Naive thymus-derived CD4-positive, alpha-beta T cell (primary cell): ENCODE measurements around the gene CUL3. TPM values are rescaled to one million over a fixed set of nuclear protein-coding genes. Genes with fewer than 3 reads are reported as not detected.

ENCODE experiments used
- ATAC-seq: fragments of 150-1000 bp; cut with Tn5 transposase; 2 replicates; pipeline ENCODE4 v1.10.0; 2021; ENCODE audit warnings: mild to moderate bottlenecking, moderate library complexity
- CTCF ChIA-PET: fragments of 350-600 bp; sonication (Branson Sonifier 250); formaldehyde crosslinking; loops from one replicate; lab custom pipeline; 2021; ENCODE audit warnings: antibody characterized with exemption; lab: Charles Lee
- POLR2A ChIA-PET: fragments of 350-600 bp; sonication (Branson Sonifier 250); formaldehyde crosslinking; loops from one replicate; lab custom pipeline; 2021; ENCODE audit warnings: antibody characterized with exemption, inconsistent platforms; lab: Charles Lee
- DNase-seq, 9 donors: peaks; one replicate each; pipeline versions ENCODE4 v3.0.0 to v3.0.0-alpha.2; 2020 to 2022; ENCODE audit warnings: mixed read lengths in 1 of 9
- H3K27ac ChIP-seq: one replicate; pipeline ENCODE4 v1.7.0; 2013; ENCODE audit warnings: mild to moderate bottlenecking, low read depth, low read length, moderate library complexity
- H3K27me3 ChIP-seq, 2 donors: one replicate each; pipeline ENCODE4 v1.7.0; 2013; ENCODE audit warnings: low read length in 2 of 2, mild to moderate bottlenecking in 2 of 2, moderate library complexity in 2 of 2; ENCODE audit not compliant: control insufficient read depth in 2 of 2, insufficient read depth in 2 of 2
- H3K36me3 ChIP-seq, 3 experiments: 1 replicate in 2 of 3; 2 replicates in 1 of 3; pipeline ENCODE4 v1.7.0; 2013; ENCODE audit warnings: low read length in 3 of 3, mild to moderate bottlenecking in 3 of 3, moderate library complexity in 1 of 3; ENCODE audit not compliant: insufficient read depth in 3 of 3, control insufficient read depth in 2 of 3
- H3K4me1 ChIP-seq, 2 donors: one replicate each; pipeline ENCODE4 v1.7.0; 2013; ENCODE audit warnings: low read length in 2 of 2, mild to moderate bottlenecking in 2 of 2, moderate library complexity in 1 of 2; ENCODE audit not compliant: control insufficient read depth in 2 of 2, insufficient read depth in 2 of 2
- H3K4me3 ChIP-seq: 2 replicates; pipeline ENCODE4 v1.7.0; 2013; ENCODE audit warnings: mild to moderate bottlenecking, low read length
- H3K9me3 ChIP-seq, 3 experiments: 1 replicate in 2 of 3; 2 replicates in 1 of 3; pipeline ENCODE4 v1.7.0; 2013; ENCODE audit warnings: low read length in 3 of 3; ENCODE audit not compliant: control insufficient read depth in 2 of 3
- H3K27ac Mint-ChIP-seq, 9 donors: one replicate each; pipeline ENCODE4 v1.8.0; 2020 to 2022; ENCODE audit warnings: mixed read lengths in 9 of 9, mild to moderate bottlenecking in 8 of 9, moderate library complexity in 5 of 9, inconsistent platforms in 2 of 9
- H3K27me3 Mint-ChIP-seq, 5 donors: one replicate each; pipeline ENCODE4 v1.8.0; 2021 to 2022; ENCODE audit warnings: mixed read lengths in 5 of 5, mild to moderate bottlenecking in 1 of 5
- H3K36me3 Mint-ChIP-seq, 5 donors: one replicate each; pipeline ENCODE4 v1.8.0; 2020 to 2022; ENCODE audit warnings: mixed read lengths in 5 of 5, mild to moderate bottlenecking in 3 of 5, inconsistent platforms in 1 of 5
- H3K4me1 Mint-ChIP-seq, 7 donors: one replicate each; pipeline ENCODE4 v1.8.0; 2020 to 2022; ENCODE audit warnings: mixed read lengths in 7 of 7, mild to moderate bottlenecking in 3 of 7, inconsistent platforms in 1 of 7
- H3K4me3 Mint-ChIP-seq, 10 donors: one replicate each; pipeline ENCODE4 v1.8.0; 2020 to 2022; ENCODE audit warnings: mild to moderate bottlenecking in 10 of 10, mixed read lengths in 10 of 10, moderate library complexity in 6 of 10, inconsistent platforms in 2 of 10
- H3K9me3 Mint-ChIP-seq, 11 donors: one replicate each; pipeline ENCODE4 v1.8.0; 2020 to 2022; ENCODE audit warnings: mixed read lengths in 11 of 11, mild to moderate bottlenecking in 4 of 11, inconsistent platforms in 1 of 11, moderate library complexity in 1 of 11
- intact Hi-C, 2 donors: fragments of 100-400 bp; cut with micrococcal nuclease; formaldehyde crosslinking; loops; one replicate each; pipeline ENCODE4 v1.15.1; 2023
- polyA plus RNA-seq, 2 donors: library from polyadenylated mRNA; unstranded; fragments of 300-500 nt; fragmentation: Illumina TruSeq; gene quantifications; one replicate each; pipeline ENCODE4 v1.2.3, GENCODE V29; 2021
- total RNA-seq, 6 experiments: library from RNA in 5 of 6; stranded (reverse) in 5 of 6; gene quantifications; 1 replicate in 5 of 6; 2 replicates in 1 of 6; pipeline ENCODE4 v1.2.3 and lab custom pipeline; 2021 to 2026

CUL3 gene
- total and polyA plus RNA-seq, 7 experiments from 2014 or later = 21.4 to 97.0 (median 84.3) TPM

DNA sequence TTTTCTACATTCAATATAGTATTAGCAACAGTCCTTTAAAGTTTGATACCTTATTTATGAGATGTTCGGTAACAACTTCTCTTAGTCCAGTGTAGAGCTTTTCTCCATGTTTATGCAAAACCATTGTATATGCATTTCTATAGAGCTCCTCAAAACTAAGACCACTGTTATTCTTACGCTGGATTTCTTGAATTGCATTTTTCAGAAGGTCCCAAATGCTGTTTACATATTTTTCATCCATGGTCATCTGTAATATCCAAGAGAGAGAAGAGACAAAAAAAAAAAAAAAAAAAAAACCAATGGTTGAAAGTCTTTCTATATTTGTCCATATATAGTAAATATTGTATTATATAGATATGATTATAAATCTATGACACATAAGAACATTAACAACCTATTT lies 27.6 kb downstream of the CUL3 start:
- ATAC-seq (no peak), DNase-seq (no peak)
- peak overlapping the region in 1 of 10 donors; percentile 30 for H3K4me3 Mint-ChIP-seq
- peaks cover 10 to 50% (median 33%) of the 10 kb centered on the region in 7 donors for H3K4me1 Mint-ChIP-seq
- ChIA-PET CTCF (no interaction called here), POLR2A (no interaction called here)
- intact Hi-C loops = no loop called here
- Histone ChIP-seq H3K27me3 (no peaks in the 10 kb centered on the region), H3K4me3 (no peak overlapping the region), H3K27ac (no peak overlapping the region), H3K36me3 (peaks cover 0 to 5% (median 0%) of the 10 kb centered on the region in 3 experiments), H3K4me1 (peaks cover 14 to 18% of the 10 kb centered on the region in 2 donors), H3K9me3 (no peaks in the 10 kb centered on the region)
- H3K9me3 Mint-ChIP-seq = no peaks in the 10 kb centered on the region
- no peak overlapping the region for H3K27ac Mint-ChIP-seq
- no peaks in the 10 kb centered on the region for H3K27me3 Mint-ChIP-seq
- H3K36me3 Mint-ChIP-seq = peaks cover 0 to 37% (median 27%) of the 10 kb centered on the region in 5 donors

DNA sequence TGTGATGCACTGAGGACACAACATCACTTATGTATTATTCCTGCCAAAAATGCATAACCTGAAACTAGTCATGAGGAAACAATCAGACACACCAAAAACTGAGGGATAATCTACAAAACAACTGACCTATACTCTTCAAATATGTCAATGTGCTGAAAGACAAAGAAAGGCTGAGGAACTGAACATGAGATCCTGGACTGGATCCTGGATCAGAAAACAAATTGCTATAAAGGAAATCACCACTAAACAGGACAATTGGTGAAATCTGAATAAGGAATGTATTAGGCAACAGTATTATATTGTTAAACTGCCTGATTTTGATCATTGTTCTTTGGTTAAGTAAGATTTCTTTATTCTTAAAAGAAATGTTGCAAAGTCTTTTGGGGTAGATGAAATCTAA lies 28.8 kb downstream of the CUL3 start:
- Histone ChIP-seq H3K27me3 (no peaks in the 10 kb centered on the region), H3K36me3 (peaks cover 0 to 5% (median 0%) of the 10 kb centered on the region in 3 experiments), H3K9me3 (no peaks in the 10 kb centered on the region), H3K4me1 (peaks cover 4 to 6% of the 10 kb centered on the region in 2 donors), H3K27ac (no peak overlapping the region), H3K4me3 (no peak overlapping the region)
- Mint-ChIP-seq H3K27me3 (no peaks in the 10 kb centered on the region), H3K36me3 (peaks cover 0 to 45% (median 31%) of the 10 kb centered on the region in 5 donors), H3K4me3 (peak overlapping the region in 1 of 10 donors; percentile 7), H3K27ac (peak overlapping the region in 3 of 9 donors; percentile 5 to 41 (median 14)), H3K9me3 (no peaks in the 10 kb centered on the region), H3K4me1 (peaks cover 10 to 58% (median 45%) of the 10 kb centered on the region in 7 donors)
- DNase-seq (no peak), ATAC-seq (no peak)
- POLR2A ChIA-PET = no interaction called here
- intact Hi-C loops = no loop called here
- CTCF ChIA-PET = no interaction called here

DNA sequence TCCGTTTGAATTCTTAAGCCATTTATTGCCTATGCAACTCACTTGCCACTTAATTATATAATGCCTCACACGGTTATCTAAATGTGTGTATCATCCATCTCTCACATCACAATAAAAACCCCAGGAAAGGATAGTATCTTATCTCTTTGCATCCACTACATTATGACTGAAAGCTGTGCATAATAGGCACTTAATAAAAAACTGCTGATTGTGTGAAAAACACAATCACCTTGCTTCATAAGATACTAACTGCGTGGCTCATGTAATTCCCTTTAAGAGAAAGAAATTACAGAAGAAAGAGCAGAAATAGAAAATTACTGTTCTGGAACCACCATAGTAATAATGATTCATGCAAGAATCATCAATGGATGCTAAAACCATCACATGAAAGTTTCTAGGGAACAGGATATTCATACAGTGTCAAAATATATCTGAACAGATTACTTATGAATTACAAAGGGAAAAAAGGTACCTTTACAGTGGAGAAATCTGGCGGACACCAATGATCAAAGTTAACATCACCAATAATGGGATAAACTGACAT lies 29.3 kb downstream of the CUL3 start:
- H3K4me3 Mint-ChIP-seq = peak overlapping the region in 2 of 10 donors; percentile 7 to 10
- H3K27me3 ChIP-seq = no peaks in the 10 kb centered on the region
- ATAC-seq = no peak
- H3K27ac ChIP-seq = no peak overlapping the region
- H3K4me1 Mint-ChIP-seq = peaks cover 10 to 58% (median 46%) of the 10 kb centered on the region in 7 donors
- peak overlapping the region in 3 of 9 donors; percentile 5 to 41 (median 8) for H3K27ac Mint-ChIP-seq
- POLR2A ChIA-PET = no interaction called here
- peaks cover 4% of the 10 kb centered on the region in 2 donors for H3K4me1 ChIP-seq
- H3K27me3 Mint-ChIP-seq = no peaks in the 10 kb centered on the region
- H3K36me3 ChIP-seq = peaks cover 0 to 5% (median 0%) of the 10 kb centered on the region in 3 experiments
- CTCF ChIA-PET = no interaction called here
- H3K9me3 Mint-ChIP-seq = no peaks in the 10 kb centered on the region
- no peaks in the 10 kb centered on the region for H3K9me3 ChIP-seq
- no peak for DNase-seq
- intact Hi-C loops = no loop called here
- no peak overlapping the region for H3K4me3 ChIP-seq
- peaks cover 0 to 46% (median 31%) of the 10 kb centered on the region in 5 donors for H3K36me3 Mint-ChIP-seq

DNA sequence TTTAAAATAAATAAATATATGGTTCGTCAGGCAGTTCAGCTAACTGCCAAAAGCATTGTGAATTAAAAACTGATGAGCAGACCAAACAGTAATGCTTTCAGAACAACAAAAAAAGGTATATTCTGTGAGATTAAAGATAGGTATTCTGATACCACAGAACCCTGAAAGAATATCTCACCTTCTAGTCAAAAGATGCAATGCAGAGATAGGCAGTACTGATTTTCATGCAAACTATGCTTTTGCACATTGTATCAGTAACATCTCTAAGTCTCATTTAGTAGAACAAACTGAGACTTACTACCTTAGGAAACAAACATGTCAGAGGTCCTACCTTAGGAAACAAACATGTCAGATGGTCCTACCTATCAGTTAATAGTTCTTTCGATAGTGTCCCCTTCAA lies 32.4 kb downstream of the CUL3 start:
- H3K36me3 ChIP-seq = peaks cover 0 to 5% (median 0%) of the 10 kb centered on the region in 3 experiments
- no peak overlapping the region for H3K27ac ChIP-seq
- ATAC-seq (no peak), DNase-seq (no peak)
- Mint-ChIP-seq H3K27me3 (no peaks in the 10 kb centered on the region), H3K36me3 (peaks cover 0 to 56% (median 45%) of the 10 kb centered on the region in 5 donors), H3K4me1 (peaks cover 10 to 76% (median 65%) of the 10 kb centered on the region in 7 donors), H3K27ac (peak overlapping the region in 2 of 9 donors; percentile 9 to 44), H3K9me3 (peaks cover 0 to 2% (median 0%) of the 10 kb centered on the region in 11 donors), H3K4me3 (no peak overlapping the region)
- H3K4me3 ChIP-seq = no peak overlapping the region
- no peaks in the 10 kb centered on the region for H3K27me3 ChIP-seq
- no peaks in the 10 kb centered on the region for H3K9me3 ChIP-seq
- no peaks in the 10 kb centered on the region for H3K4me1 ChIP-seq
- ChIA-PET POLR2A (no interaction called here), CTCF (no interaction called here)
- intact Hi-C loops = no loop called here

DNA sequence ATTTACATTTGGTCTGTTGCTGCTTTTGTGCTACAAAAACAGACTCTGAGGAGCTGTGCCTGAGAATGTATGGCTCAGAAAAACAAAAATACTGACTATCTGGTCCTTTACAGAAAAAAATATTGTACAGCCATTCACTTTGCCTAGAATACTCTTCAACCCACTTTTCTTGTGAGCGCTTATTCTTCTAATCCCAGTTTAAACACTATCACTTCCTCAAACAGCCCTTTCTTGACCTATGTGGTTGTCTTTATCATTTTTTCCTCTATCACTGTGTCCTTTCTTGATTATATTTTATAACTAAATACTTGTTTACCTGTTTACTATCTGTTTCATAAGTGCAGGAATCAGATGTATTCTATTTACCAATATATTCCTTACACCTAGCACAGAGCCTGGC lies 33.5 kb downstream of the CUL3 start:
- intact Hi-C loops = no loop called here
- no peak overlapping the region for H3K27ac ChIP-seq
- Mint-ChIP-seq H3K9me3 (peaks cover 0 to 4% (median 0%) of the 10 kb centered on the region in 11 donors), H3K36me3 (peaks cover 7 to 60% (median 45%) of the 10 kb centered on the region in 5 donors), H3K27me3 (no peaks in the 10 kb centered on the region), H3K27ac (peak overlapping the region in 1 of 9 donors; percentile 15), H3K4me3 (no peak overlapping the region), H3K4me1 (peaks cover 16 to 85% (median 70%) of the 10 kb centered on the region in 7 donors)
- H3K4me1 ChIP-seq = peaks cover 0 to 7% of the 10 kb centered on the region in 2 donors
- H3K9me3 ChIP-seq = no peaks in the 10 kb centered on the region
- peaks cover 0 to 5% (median 0%) of the 10 kb centered on the region in 3 experiments for H3K36me3 ChIP-seq
- POLR2A ChIA-PET = no interaction called here
- H3K4me3 ChIP-seq = no peak overlapping the region
- CTCF ChIA-PET = interaction anchor here (0.7 kb wide), 1 partner anchor 87 kb away, joined by 4 read pairs; no protein-coding TSS in a partner anchor
- DNase-seq (no peak), ATAC-seq (no peak)
- no peaks in the 10 kb centered on the region for H3K27me3 ChIP-seq

DNA sequence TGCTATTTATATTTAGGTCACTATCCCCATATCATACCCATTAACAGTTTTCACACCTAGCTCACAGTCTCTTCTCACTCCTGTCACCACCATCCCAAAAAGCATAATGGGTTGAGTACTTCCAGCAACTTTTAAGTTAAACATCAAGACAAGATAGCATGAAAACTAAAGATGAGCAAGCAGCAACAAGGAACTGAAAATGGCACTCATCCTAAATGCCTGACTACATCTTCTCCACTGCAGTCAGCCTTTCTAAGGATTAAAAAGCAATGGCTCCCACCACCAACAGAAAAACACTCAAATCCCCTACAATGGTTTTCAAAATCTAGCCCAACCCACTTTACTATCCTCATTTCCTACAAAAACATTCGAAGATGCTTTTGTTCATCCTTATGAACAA lies 38.2 kb downstream of the CUL3 start:
- Mint-ChIP-seq H3K27ac (peak overlapping the region in 7 of 9 donors; percentile 0 to 71 (median 14)), H3K4me1 (peaks cover 15 to 82% (median 61%) of the 10 kb centered on the region in 7 donors), H3K4me3 (peak overlapping the region in 6 of 10 donors; percentile 1 to 40 (median 6)), H3K36me3 (peaks cover 7 to 40% (median 25%) of the 10 kb centered on the region in 5 donors), H3K27me3 (no peaks in the 10 kb centered on the region), H3K9me3 (peaks cover 0 to 4% (median 0%) of the 10 kb centered on the region in 11 donors)
- Histone ChIP-seq H3K27ac (no peak overlapping the region), H3K9me3 (no peaks in the 10 kb centered on the region), H3K4me1 (peaks cover 5 to 19% of the 10 kb centered on the region in 2 donors), H3K27me3 (no peaks in the 10 kb centered on the region), H3K4me3 (no peak overlapping the region), H3K36me3 (peaks cover 0 to 6% (median 5%) of the 10 kb centered on the region in 3 experiments)
- no peak for ATAC-seq
- no peak for DNase-seq
- CTCF ChIA-PET = no interaction called here
- POLR2A ChIA-PET = no interaction called here
- intact Hi-C loops = loop anchor here in 1 of 2 donors (2.0 kb wide), 1 partner anchor 18 kb away; no protein-coding TSS in a partner anchor
